Activated naive CD4-positive, alpha-beta T cell (primary cell): ENCODE results near the gene BFAR.
"Not testable (repeated sequence)": the region's sequence is repeated elsewhere in the genome, so short reads cannot be mapped to it uniquely, and the experiment has no call there.

ENCODE experiments used
- DNase-seq, 4 experiments: peaks; one replicate each; lab custom pipeline; 2025; lab: John Stamatoyannopoulos, UW

Gene BFAR

GRCh38 chr16:14635395-14636165 lies 2.8 kb downstream of the BFAR start:
- no peak for DNase-seq

DNA sequence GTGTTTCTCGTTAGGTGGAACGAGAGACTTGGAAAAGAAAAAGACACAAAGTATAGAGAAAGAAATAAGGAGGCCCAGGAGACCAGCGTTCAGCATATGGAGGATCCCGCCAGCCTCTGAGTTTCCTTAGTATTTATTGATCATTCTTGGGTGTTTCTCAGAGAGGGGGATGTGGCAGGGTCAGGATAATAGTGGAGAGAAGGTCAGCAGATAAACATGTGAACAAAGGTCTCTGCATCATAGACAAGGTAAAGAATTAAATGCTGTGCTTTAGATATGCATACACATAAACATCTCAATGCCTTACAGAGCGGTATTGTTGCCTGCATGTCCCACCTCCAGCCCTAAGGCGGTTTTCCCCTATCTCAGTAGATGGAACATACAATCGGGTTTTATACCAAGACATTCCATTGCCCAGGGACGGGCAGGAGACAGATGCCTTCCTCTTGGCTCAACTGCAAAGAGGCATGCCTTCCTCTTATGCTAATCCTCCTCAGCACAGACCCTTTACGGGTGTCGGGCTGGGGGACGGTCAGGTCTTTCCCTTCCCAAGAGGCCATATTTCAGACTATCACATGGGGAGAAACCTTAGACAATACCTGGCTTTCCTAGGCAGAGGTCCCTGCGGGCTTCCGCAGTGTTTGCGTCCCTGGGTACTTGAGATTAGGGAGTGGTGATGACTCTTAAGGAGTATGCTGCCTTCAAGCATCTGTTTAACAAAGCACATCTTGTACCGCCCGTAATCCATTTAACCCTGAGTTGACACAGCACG lies 3.6 kb downstream of the BFAR start:
- not testable (repeated sequence) for DNase-seq

GRCh38 chr16:14636951-14637240 lies 4.1 kb downstream of the BFAR start:
- not testable (repeated sequence) for DNase-seq

- no peak for DNase-seq
Measured at GRCh38 chr16:14640538-14640937, 7.8 kb downstream of the BFAR start.

- DNase-seq = no peak
Measured at GRCh38 chr16:14641206-14641605, 8.5 kb downstream of the BFAR start.

GRCh38 chr16:14641926-14642325 lies 9.2 kb downstream of the BFAR start:
- DNase-seq = no peak

DNA sequence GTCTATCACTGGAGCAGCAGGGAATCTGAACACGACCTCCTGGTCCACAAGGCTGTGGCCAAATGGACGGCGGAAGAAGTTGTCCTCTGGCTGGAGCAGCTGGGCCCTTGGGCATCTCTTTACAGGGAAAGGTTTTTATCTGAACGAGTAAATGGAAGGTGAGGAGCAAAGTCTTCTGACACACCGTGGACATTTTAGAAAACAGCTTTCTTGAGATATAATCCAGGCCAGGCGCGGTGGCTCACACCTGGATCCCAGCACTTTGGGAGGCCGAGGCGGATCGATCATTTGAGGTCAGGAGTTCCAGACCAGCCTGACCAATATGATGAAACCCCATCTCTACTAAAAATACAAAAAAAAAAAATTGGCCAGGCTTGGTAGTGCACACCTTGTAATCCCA lies 17.1 kb downstream of the BFAR start:
- DNase-seq = no peak

- DNase-seq = no peak
Measured at GRCh38 chr16:14650629-14651028, 17.9 kb downstream of the BFAR start.

DNA sequence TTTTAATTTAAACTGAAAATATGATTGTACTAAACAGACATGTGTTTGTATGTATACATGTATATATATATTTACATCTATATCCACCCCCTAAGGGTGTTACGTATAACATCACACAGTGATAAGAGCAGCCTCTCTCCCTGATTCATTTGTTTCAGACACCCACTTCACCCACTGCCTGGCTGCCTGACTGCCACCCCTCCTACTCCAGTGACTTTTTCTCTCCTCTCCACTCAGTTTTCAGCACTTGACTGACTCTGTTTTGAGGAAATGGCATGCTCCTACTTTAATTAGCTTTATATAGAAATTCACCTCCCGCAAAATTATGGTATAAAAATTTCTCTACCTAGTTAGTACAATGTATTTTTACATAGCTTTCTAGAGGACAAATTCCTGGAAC lies 20.0 kb downstream of the BFAR start:
- no peak for DNase-seq

GRCh38 chr16:14658063-14658462 lies 25.3 kb downstream of the BFAR start:
- no peak for DNase-seq

- no peak for DNase-seq
Measured at GRCh38 chr16:14667347-14668266, 34.9 kb downstream of the BFAR start.

GRCh38 chr16:14668556-14669223 lies 35.9 kb downstream of the BFAR start:
- no peak for DNase-seq

GRCh38 chr16:14669776-14670175 lies 37.0 kb downstream of the BFAR start:
- no peak for DNase-seq

- no peak for DNase-seq
Measured at GRCh38 chr16:14672403-14672971, 39.7 kb downstream of the BFAR start.

DNA sequence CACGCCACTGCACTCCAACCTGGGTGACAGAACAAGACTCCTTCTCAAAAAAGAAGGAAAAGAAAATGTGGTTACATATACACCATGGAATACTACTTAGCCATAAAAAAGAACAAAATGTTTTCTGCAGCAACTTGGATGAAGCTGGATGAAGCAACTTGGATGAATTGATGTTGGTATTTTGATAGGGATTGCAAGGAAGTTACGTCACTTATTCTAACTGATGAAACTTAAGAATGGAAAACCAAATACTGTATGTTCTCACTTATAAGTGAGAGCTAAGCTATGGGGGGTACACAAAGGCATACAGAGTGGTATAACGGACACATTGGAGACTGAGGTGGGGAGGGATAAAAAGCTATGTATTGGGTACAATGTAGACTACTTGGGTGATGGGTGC lies 43.9 kb downstream of the BFAR start:
- DNase-seq = no peak

DNA sequence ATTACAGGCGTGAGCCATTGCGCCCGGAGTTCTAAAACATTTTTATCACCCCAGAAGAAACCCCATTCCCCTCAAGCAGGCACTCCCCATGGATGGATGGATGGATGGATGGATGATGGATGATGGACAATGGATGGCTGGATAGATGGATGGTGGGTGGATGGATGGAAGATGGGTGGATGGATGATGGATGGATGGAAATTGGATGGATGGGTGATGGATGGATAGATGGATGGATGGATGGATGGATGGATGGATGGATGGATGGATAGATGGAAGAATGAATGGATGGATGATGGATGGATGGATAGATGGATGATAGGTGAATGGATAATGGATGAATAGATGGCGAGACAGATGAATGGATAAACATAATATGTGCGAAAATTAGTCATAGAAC lies 44.9 kb downstream of the BFAR start:
- DNase-seq = no peak

- no peak for DNase-seq
Measured at GRCh38 chr16:14678748-14679497, 46.2 kb downstream of the BFAR start.

DNA sequence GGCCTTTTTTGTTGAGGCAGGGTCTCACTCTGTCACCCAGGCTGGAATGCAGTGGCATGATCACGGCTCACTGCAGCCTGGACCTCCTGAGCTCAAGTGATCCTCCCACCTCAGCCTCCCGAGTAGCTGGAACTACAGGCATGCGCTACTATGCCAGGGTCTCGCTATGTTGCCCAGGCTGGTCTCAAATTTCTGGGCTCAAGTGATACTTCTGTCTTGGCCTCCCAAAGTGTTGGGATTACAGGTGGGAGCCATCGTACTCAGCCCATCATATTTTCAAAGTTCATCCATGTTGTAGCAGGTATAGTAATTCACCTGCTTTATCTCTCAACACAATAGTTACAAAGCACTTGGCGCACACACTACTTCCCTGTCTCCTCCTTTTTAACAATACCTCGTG lies 47.6 kb downstream of the BFAR start:
- DNase-seq = not testable (repeated sequence)

DNA sequence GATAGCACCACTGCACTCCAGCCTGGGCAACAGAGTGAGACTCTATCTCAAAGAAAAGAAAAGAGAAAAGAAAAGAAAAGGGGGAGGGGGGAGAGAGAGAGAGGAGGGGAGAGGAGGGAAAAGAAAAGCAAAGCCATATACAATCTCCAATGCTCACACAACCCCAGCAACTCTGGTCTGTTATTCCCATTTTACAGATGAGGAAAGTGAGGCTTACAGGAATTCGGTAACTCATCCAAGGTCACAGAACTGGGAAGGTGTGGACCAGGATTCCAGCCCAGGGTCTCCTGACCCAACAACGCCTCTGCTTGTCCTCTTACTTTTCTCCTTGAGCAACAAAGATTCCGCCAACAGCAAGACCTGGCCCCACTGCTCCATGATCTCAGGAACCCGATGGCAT lies 48.4 kb downstream of the BFAR start:
- DNase-seq = no peak

DNA sequence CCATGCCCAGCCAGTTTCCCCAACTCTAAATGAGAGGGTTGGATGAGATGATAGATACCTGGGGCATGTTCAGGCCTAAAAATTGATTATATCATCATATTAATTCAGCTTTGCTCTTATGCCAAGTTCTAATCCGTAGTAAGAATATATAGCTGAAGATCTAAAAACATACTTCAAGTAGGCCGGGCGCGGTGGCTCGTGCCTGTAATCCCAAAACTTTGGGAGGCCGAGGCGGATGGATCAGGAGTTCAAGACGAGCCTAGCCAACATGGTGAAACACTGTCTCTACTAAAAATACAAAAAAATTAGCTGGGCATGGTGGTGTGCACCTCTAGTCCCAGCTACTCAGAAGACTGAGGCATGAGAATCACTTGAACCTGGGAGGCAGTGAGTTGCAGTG lies 49.4 kb downstream of the BFAR start:
- DNase-seq = no peak
